ENCODE data around the gene TOE1. TPM values are rescaled to one million over a fixed set of nuclear protein-coding genes. Genes with fewer than 3 reads are reported as not detected.
"Not testable (repeated sequence)": the region's sequence is repeated elsewhere in the genome, so short reads cannot be mapped to it uniquely, and the experiment has no call there.

Gene TOE1
- 10.9 to 14.0 TPM (median 13.2 TPM) in 3 replicates for total RNA-seq

- Mint-ChIP-seq H3K9me3 (no peaks in the 10 kb centered on the region), H3K27ac (peak within 1 kb of the TSS; percentile 93), H3K4me3 (peak within 1 kb of the TSS; percentile 90), H3K4me1 (peaks cover 22% of the 10 kb centered on the region), H3K27me3 (ENCODE audit: low read depth) (no peaks in the 10 kb centered on the region), H3K36me3 (peaks cover 11% of the 10 kb centered on the region)
- peak; percentile 77 to 88 for DNase-seq (ENCODE audit: low spot score in 2 of 2, unreplicated experiment in 2 of 2)
- TF ChIP-seq, protein P1, sequence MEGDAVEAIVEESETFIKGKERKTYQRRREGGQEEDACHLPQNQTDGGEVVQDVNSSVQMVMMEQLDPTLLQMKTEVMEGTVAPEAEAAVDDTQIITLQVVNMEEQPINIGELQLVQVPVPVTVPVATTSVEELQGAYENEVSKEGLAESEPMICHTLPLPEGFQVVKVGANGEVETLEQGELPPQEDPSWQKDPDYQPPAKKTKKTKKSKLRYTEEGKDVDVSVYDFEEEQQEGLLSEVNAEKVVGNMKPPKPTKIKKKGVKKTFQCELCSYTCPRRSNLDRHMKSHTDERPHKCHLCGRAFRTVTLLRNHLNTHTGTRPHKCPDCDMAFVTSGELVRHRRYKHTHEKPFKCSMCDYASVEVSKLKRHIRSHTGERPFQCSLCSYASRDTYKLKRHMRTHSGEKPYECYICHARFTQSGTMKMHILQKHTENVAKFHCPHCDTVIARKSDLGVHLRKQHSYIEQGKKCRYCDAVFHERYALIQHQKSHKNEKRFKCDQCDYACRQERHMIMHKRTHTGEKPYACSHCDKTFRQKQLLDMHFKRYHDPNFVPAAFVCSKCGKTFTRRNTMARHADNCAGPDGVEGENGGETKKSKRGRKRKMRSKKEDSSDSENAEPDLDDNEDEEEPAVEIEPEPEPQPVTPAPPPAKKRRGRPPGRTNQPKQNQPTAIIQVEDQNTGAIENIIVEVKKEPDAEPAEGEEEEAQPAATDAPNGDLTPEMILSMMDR (IDR thresholded peaks at IDR 0.05; ENCODE audit: unreplicated experiment): no peak
These were observed at the start of gene TOE1, which contains the start of gene MUTYH for GRCh38 chr1:45339789-45340558. TOE1 (plus strand) TSS chr1:45340170; CDS start chr1:45340253, 83 bp downstream. MUTYH (minus strand) TSS chr1:45340440; CDS start chr1:45334505, 5,935 bp downstream.

DNA sequence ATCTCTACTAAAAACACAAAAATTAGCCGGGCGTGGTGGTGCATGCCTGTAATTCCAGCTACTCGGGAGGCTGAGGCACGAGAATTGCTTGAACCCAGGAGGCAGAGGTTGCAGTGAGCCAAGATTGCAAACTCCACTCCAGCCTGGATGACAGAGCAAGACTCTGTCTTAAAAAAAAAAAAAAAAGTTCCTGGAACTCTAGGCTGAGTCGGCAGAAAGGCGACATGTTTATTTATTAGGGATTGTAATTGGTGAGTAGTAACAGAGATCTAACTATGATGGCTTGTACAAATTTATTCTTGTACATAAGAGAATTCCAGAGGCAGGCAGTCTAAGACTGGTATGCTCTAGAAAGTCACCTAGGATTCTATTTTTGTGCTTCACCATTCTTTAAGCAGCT, 49.0 kb upstream of the TOE1 start:
- not testable (repeated sequence) for H3K27me3 Mint-ChIP-seq (ENCODE audit: low read depth); H3K36me3 Mint-ChIP-seq; DNase-seq (ENCODE audit: low spot score in 2 of 2, unreplicated experiment in 2 of 2); H3K27ac Mint-ChIP-seq; H3K4me3 Mint-ChIP-seq; H3K9me3 Mint-ChIP-seq; H3K4me1 Mint-ChIP-seq

DNA sequence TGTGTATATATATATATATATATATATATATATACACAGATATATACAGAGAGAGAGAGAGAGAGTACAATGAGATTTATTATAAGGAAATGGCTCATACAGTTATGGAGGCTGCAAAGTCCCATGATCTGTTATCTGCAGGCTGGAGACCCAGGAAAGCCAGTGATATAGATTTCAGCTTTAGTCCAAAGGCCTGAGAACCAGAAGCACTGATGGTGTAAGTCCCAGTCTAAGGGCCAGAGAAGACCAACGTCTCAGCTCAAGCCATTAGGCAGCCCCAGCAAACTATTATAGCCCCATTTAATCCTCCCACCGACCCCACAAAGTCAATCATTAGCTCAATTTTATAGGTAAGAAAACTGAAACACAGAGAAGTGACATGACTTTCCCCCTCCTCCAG, 48.3 kb upstream of the TOE1 start:
- peaks cover 8% of the 10 kb centered on the region for H3K27me3 Mint-ChIP-seq (ENCODE audit: low read depth)
- H3K4me1 Mint-ChIP-seq: no peaks in the 10 kb centered on the region
- H3K9me3 Mint-ChIP-seq: peaks cover 4% of the 10 kb centered on the region
- TF ChIP-seq, protein P1 (IDR thresholded peaks at IDR 0.05; ENCODE audit: unreplicated experiment): no peak
- no peaks in the 10 kb centered on the region for H3K36me3 Mint-ChIP-seq
- no peak overlapping the region for H3K4me3 Mint-ChIP-seq
- DNase-seq (ENCODE audit: low spot score in 2 of 2, unreplicated experiment in 2 of 2): no peak
- no peak overlapping the region for H3K27ac Mint-ChIP-seq

DNA sequence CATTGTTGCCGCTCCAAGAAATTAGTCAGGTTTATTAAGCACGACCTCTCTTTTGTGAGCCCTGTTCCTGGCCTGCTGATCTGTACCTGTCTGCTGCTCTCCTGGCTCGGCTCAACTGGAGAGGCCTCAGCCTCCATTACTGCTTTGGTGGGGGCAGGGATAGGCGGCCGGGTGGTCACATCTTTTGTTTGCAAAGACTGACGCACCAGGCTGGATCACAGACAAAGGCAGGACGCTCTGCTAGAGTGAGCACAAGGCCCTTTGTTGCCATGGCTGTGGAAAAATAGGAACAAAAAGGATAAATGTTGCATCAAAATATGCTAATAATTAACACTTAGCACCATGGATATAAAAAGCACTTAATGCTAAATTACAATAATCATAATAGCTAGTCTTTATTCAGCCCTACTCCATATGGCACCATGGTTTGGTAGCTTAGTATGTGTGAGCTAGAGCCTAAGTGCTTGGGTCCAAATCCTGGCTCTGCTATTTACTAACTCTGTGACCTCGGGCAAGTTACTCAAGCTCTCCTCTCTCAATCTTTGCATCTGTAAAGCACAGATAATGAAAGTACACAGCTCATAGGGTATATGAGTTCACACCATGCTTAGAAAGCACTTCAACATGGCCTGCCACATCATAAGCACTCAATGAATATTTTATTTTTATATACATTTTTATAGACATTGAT, 42.2 kb upstream of the TOE1 start:
- no peak for DNase-seq (ENCODE audit: low spot score in 2 of 2, unreplicated experiment in 2 of 2)
- Mint-ChIP-seq H3K4me1 (peaks cover 1% of the 10 kb centered on the region), H3K9me3 (no peaks in the 10 kb centered on the region), H3K27me3 (ENCODE audit: low read depth) (no peaks in the 10 kb centered on the region), H3K4me3 (no peak overlapping the region), H3K36me3 (no peaks in the 10 kb centered on the region), H3K27ac (no peak overlapping the region)
- TF ChIP-seq, protein P1 (IDR thresholded peaks at IDR 0.05; ENCODE audit: unreplicated experiment): no peak

DNA sequence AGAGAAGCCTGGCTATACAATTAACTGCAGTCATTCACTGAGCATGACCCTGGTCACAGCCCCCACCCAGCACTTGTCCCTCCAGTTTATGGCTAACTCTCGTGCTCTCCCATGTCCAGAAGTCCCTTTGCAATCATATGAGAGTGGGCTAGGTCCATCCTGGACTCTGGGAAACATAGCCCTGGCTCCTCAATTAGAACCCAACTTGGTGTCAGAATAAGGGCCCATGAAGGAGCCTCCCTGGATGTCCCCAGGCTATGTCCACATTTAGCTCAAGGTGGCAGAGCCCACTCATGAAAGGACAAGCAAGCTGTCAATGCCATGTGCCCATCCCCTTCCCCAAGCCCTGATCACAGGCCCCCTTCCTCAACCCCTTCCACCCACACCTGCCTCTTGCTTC, 40.7 kb upstream of the TOE1 start:
- TF ChIP-seq, protein P1 (IDR thresholded peaks at IDR 0.05; ENCODE audit: unreplicated experiment): no peak
- H3K36me3 Mint-ChIP-seq: no peaks in the 10 kb centered on the region
- no peak overlapping the region for H3K27ac Mint-ChIP-seq
- DNase-seq (ENCODE audit: low spot score in 2 of 2, unreplicated experiment in 2 of 2): no peak
- no peaks in the 10 kb centered on the region for H3K9me3 Mint-ChIP-seq
- H3K4me3 Mint-ChIP-seq: no peak overlapping the region
- H3K4me1 Mint-ChIP-seq: peaks cover 4% of the 10 kb centered on the region
- no peaks in the 10 kb centered on the region for H3K27me3 Mint-ChIP-seq (ENCODE audit: low read depth)
